ENCODE data around the gene KLK1.
"Not testable (repeated sequence)": the region's sequence is repeated elsewhere in the genome, so short reads cannot be mapped to it uniquely, and the experiment has no call there.

Gene KLK1

GRCh38 chr19:50814883-50815282 lies 8.7 kb downstream of the KLK1 start:
- no peak for DNase-seq (ENCODE audit: low read depth)

- DNase-seq (ENCODE audit: low read depth) = no peak
These were observed 11.1 kb downstream of the KLK1 start for GRCh38 chr19:50812474-50812873.

DNA sequence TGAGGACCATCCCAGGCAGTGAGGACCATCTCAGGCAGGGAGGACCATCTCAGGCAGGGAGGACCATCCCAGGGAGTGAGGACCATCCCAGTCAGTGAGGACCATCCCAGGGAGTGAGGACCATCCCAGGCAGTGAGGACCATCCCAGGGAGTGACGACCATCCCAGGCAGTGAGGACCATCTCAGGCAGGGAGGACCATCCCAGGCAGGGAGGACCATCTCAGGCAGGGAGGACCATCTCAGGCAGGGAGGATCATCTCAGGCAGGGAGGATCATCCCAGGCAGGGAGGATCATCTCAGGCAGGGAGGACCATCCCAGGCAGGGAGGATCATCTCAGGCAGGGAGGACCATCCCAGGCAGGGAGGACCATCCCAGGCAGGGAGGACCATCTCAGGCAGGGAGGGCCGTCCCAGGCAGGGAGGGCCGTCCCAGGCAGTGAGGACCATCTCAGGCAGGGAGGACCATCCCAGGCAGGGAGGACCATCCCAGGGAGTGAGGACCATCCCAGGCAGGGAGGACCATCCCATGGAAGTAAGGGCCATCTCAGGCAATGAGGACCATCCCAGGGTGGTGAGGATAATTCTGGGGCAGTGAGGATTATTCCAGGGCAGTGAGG lies 11.9 kb downstream of the KLK1 start:
- DNase-seq (ENCODE audit: low read depth) = not testable (repeated sequence)

GRCh38 chr19:50808856-50809255 lies 14.7 kb downstream of the KLK1 start:
- DNase-seq (ENCODE audit: low read depth) = no peak

- DNase-seq (ENCODE audit: low read depth) = peak; percentile 99
These were observed 18.9 kb downstream of the KLK1 start for GRCh38 chr19:50804420-50805272.

DNA sequence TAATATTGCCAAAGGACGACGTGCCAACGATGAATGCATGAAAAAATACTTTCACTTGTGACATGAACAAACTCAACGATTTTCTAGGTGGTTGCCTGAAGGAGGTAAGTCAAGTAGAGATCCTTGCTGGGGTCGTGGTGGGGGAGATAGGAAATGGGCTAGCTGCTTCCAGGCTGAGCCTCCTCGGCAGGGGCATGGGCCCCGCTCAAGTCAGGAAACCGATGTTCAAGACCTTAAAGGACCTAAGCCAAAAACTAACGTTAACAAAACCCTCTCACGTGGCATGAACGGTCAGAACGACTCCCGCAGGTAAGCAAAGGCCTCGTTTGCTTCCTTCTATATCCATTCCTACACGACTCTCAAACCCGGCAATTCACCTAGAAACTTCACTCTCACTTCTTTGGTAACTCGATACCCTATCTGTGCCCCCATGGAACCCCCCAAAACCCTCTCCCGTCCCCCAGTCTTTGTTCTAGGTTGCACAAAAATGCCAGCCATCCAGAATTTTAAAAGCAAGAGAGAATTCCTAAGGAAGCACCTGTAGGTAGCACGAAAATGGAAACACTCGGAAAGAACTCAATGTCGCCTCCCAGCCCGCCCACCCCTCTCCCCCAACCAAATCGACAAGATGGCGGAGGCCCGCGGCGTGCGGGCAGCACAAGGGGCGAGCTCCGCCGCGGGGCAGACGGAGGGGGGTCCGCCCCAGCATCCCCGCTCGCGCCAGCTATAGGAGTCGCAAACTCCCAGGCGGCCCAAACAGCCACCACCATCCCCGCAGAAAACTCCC lies 19.8 kb downstream of the KLK1 start:
- peak; percentile 21 for DNase-seq (ENCODE audit: low read depth)

GRCh38 chr19:50801107-50801506 lies 22.5 kb downstream of the KLK1 start:
- no peak for DNase-seq (ENCODE audit: low read depth)

DNA sequence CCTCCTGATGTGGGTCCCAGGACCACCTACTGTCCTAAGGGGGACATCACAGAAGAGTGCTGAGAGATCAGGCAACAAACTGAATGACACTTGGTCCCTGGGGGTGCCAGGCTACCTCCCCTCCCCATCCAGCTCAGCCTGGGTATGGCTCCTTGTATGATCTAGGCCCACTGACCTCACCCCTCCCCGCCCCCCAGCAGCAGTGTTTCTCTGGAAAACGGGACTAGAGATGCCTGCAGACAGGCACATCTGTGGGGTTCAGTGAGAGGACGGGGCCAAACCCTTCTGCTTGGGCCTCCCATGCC lies 24.1 kb downstream of the KLK1 start:
- DNase-seq (ENCODE audit: low read depth) = no peak

DNA sequence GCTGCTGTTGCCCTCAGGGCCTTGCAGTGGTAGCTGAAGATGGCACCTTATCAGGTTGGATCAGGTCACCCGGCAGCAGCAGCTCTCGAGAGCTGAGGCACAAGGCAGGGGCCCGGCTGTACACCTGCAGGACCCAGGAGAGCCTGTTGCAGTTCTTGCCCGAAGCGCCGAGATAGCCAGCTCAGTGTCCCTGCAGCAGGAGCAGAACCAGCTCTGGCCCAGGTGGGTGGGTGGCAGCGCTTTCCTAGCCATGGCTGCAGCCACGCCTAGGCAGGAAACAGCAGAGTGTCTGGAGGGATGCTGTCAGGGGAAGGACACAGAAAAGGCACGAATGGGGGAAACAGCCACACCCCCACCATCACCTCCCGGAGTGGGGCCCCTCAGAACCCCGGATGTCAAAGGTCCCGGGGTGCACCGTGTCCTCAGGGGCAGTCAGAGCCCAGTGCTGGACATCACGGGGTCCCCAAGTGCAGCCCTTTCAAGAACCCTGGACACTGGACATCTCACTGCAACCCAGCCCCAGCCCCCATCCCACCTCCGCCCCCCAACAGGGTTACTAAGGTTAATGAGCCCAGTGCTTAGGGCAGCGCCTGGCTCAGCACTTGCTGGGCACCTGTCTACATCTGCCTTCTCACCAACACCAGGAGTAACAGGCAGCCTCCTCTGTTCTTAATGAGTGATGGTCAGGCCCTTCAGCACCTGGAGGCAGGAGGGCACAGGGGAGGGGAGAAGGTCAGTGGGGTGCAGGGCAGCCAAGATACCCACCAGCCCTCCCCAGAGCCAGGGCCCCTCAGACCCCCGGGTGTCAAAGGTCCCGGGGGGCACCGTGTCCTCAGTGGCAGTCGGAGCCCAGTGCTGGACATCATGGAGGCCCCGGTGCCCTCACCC lies 24.7 kb downstream of the KLK1 start:
- no peak for DNase-seq (ENCODE audit: low read depth)

- DNase-seq (ENCODE audit: low read depth) = no peak
These were observed 25.6 kb downstream of the KLK1 start for GRCh38 chr19:50797781-50798658.

DNA sequence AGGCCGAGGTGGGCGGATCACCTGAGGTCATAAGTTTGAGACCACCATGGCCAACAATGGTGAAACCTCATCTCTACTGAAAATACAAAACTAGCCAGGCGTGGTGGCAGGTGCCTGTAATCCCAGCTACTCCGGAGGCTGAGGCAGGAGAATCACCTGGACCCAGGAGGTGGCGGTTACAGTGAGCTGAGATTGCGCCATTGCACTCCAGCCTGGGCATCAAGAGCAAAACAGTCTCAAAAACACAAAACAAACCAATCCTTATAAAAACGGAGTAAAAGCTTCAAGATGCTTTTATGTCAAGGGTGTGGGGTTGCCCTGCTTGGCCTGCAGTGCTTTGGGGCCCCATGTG lies 26.2 kb downstream of the KLK1 start:
- no peak for DNase-seq (ENCODE audit: low read depth)

DNA sequence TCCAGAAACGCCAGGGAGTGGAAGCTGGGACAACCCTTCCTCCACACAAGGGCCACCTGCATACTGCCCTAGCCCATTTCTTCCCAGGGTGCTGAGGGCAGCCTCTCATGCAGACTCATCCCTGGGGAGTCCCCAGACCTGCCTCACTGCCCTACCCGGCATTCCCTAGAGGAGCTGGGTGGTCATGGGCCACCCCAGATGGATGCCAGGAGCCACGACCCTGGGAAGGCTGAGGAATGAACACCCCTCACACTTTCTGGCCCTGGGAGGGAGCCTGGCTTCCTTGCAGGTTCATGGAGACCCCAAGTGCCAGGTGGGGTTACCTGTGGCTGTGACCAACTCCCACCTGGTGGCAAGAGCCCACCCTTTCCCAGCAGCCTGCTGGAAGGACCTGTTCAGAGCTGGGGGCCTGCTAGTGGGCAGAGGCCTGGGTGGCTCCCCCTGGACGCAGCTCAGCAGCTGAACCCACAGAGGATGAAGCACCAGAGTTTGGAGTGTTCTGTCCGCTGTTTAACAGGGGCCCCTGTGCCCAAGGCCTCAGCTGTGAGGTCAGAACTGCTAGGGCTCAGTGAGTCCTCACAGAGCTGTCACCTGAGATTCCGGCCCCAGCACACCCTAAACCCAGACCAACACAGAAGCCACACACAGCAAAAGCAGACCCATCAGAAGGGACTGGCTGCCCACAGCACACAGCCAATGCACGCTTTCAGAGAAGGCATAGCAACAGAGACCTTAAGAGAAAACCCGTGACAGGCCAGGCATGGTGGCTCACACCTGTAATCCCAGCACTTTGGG lies 26.8 kb downstream of the KLK1 start:
- DNase-seq (ENCODE audit: low read depth) = no peak

GRCh38 chr19:50796128-50796633 lies 27.4 kb downstream of the KLK1 start:
- DNase-seq (ENCODE audit: low read depth) = no peak

DNA sequence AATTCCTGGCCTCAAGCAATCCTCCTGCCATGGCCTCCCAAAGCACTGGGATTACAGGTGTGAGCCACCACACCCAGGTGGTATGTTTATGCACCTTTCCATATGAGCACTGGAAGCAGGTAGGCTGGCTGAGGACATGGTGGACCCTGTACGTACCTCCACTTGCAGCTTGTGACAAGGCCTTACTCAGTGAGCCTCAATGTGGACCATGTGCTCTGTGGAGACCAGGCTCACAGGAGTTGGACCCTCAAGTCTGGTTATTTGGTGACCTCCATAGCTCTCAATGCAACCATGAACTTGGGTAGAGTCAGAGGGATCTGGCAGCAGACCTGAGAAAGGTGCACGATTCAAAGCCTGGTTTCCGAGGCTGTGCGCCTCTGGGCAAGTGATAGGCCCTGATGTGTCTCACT lies 27.9 kb downstream of the KLK1 start:
- no peak for DNase-seq (ENCODE audit: low read depth)

- DNase-seq (ENCODE audit: low read depth) = no peak
These were observed 28.5 kb downstream of the KLK1 start for GRCh38 chr19:50794876-50795663.

DNA sequence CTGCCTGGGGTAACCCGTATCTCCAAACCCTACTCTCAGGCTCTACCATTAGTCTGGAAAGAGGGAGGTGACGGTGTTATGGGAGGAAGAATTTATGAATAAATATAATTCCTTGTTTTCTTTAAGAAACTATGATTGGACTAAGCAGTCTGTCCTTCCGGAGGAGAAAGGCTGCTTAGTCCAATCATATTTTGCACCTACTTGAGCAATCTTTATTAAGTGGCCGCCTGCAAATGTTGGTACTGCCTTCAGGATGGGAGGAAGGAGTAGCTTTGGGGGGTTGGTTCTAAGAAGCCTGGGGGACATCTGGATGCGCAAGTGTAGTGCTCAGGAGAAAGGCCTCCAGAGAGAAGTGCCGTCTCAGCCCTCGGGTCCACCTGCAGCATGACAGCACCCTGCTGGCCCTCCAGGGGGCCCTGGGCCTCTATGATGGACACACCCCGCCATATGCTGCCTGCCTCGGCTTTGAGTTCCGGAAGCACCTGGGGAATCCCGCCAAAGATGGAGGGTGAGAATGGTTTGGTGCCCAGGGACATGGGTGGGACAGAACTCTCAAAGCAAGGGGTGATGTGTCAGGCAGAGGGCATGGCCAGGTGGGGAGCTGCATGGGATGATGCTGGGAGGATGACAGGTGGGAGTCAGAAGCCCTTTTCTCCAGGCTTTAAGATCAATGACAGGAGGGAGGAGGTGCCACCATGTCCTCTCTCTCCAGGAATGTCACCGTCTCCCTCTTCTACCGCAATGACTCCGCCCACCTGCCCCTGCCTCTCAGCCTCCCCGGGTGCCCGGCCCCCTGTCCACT lies 29.3 kb downstream of the KLK1 start:
- no peak for DNase-seq (ENCODE audit: low read depth)

DNA sequence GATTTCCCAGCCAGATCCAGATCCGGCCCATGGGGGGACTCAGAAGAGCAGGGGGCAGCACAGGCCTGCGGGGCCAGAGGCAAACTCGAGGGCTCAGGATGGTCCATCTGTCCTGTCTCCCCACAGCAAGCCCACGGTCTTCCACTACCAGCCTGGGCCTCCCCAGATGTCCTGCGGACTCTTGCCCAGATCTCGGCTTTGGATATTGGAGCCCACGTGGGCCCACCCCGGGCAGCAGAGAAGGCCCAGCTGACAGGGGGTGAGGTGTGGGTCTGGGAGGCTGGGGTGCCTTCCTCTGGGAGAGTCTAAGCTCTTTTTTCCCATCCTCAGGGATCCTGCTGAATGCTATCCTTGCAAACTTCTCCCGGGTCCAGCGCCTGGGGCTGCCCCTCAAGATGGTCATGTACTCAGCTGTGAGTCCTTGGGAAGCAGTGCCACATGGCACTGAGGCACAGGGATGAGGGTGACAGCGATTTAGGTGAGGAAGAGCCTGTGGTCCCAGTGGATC lies 30.0 kb downstream of the KLK1 start:
- no peak for DNase-seq (ENCODE audit: low read depth)
